ENCODE results near the gene CSNK2B.
"Not testable (repeated sequence)": the region's sequence is repeated elsewhere in the genome, so short reads cannot be mapped to it uniquely, and the experiment has no call there.

CSNK2B gene

GRCh38 chr6:31691078-31691463 lies 25.2 kb downstream of the CSNK2B start:
- no peak for DNase-seq

- DNase-seq: no peak
These were observed 25.8 kb downstream of the CSNK2B start for GRCh38 chr6:31691564-31692108.

GRCh38 chr6:31692353-31692752 lies 26.5 kb downstream of the CSNK2B start:
- DNase-seq: no peak

GRCh38 chr6:31692886-31693285 lies 27.0 kb downstream of the CSNK2B start:
- DNase-seq: no peak

- no peak for DNase-seq
These were observed 27.7 kb downstream of the CSNK2B start for GRCh38 chr6:31693535-31693934.

GRCh38 chr6:31697555-31697954 lies 31.7 kb downstream of the CSNK2B start:
- no peak for DNase-seq

- DNase-seq: no peak
These were observed 35.0 kb downstream of the CSNK2B start for GRCh38 chr6:31700740-31701401.

GRCh38 chr6:31701666-31702404 lies 36.0 kb downstream of the CSNK2B start:
- no peak for DNase-seq

GRCh38 chr6:31702405-31702818 lies 36.5 kb downstream of the CSNK2B start:
- DNase-seq: no peak

- DNase-seq: peak; percentile 92 to 97
These were observed 37.2 kb downstream of the CSNK2B start, which contains the start of gene ABHD16A for GRCh38 chr6:31702819-31703716. TSS of gene ABHD16A (minus strand) at chr6:31703324. CDS start at chr6:31703281, 43 bp downstream.

GRCh38 chr6:31705931-31706330 lies 40.1 kb downstream of the CSNK2B start:
- no peak for DNase-seq

GRCh38 chr6:31706599-31706998 lies 40.7 kb downstream of the CSNK2B start, which contains the start of gene LY6G6F:
TSS of gene LY6G6F (plus strand) at chr6:31706866. CDS start at chr6:31706907, 41 bp downstream.
- DNase-seq: no peak

GRCh38 chr6:31707701-31708100 lies 41.8 kb downstream of the CSNK2B start:
- no peak for DNase-seq

- DNase-seq: no peak
These were observed 42.3 kb downstream of the CSNK2B start for GRCh38 chr6:31708224-31708623.

- not testable (repeated sequence) for DNase-seq
These were observed 43.3 kb downstream of the CSNK2B start for GRCh38 chr6:31709157-31709556.

GRCh38 chr6:31710523-31711219 lies 44.8 kb downstream of the CSNK2B start:
- DNase-seq: no peak

- DNase-seq: no peak
These were observed 45.4 kb downstream of the CSNK2B start for GRCh38 chr6:31711233-31711632.

- DNase-seq: peak in 1 of 2 experiments; percentile 21
These were observed 46.4 kb downstream of the CSNK2B start for GRCh38 chr6:31712296-31712695.

GRCh38 chr6:31713465-31713864 lies 47.6 kb downstream of the CSNK2B start:
- no peak for DNase-seq

GRCh38 chr6:31713991-31714684 lies 48.3 kb downstream of the CSNK2B start:
- DNase-seq: no peak
